GM23338 (cell line): ENCODE data around the gene NPPC. TPM values are rescaled to one million over a fixed set of nuclear protein-coding genes. Genes with fewer than 3 reads are reported as not detected.

Experiments used
- ATAC-seq: fragments of 200-7000 bp; cut with Tn5 transposase; 3 replicates; pipeline ENCODE4 v1.9.1; 2020
- DNase-seq: peaks from one replicate; pipeline ENCODE4 v3.0.0-alpha.2; 2015; ENCODE audit warnings: low spot score
- H2AFZ ChIP-seq: fragments of 200-600 bp; sonication (generic); 2 replicates; pipeline ENCODE4 v1.8.0; 2016; ENCODE audit warnings: antibody characterized with exemption, mild to moderate bottlenecking, moderate library complexity
- H3F3A ChIP-seq: fragments of 200-600 bp; sonication (generic); replicated peaks from 2 replicates; pipeline ENCODE4 v1.8.0; 2017; ENCODE audit warnings: antibody characterized with exemption, mixed run types, low read depth
- H3K27ac ChIP-seq: fragments of 200-600 bp; sonication (generic); 2 replicates; pipeline ENCODE4 v1.6.1; 2016; ENCODE audit warnings: low read depth
- H3K27me3 ChIP-seq: fragments of 200-600 bp; sonication (generic); 2 replicates; pipeline ENCODE4 v1.8.0; 2016; ENCODE audit warnings: mild to moderate bottlenecking, mixed run types, moderate library complexity; ENCODE audit not compliant: insufficient read depth
- H3K36me3 ChIP-seq: fragments of 200-600 bp; sonication (generic); 2 replicates; pipeline ENCODE4 v1.8.0; 2016; ENCODE audit warnings: mild to moderate bottlenecking; ENCODE audit not compliant: insufficient read depth
- H3K4me1 ChIP-seq: fragments of 200-600 bp; sonication (generic); 2 replicates; pipeline ENCODE4 v1.8.0; 2016; ENCODE audit warnings: mild to moderate bottlenecking, moderate library complexity; ENCODE audit not compliant: insufficient read depth
- H3K4me2 ChIP-seq: fragments of 200-600 bp; sonication (generic); 2 replicates; pipeline ENCODE4 v1.7.1; 2017; ENCODE audit warnings: mixed run types
- H3K4me3 ChIP-seq: fragments of 200-600 bp; sonication (generic); 2 replicates; pipeline ENCODE4 v1.6.1; 2016; ENCODE audit warnings: mixed run types
- H3K79me2 ChIP-seq: fragments of 200-600 bp; sonication (generic); replicated peaks from 2 replicates; pipeline ENCODE4 v1.8.0; 2017; ENCODE audit warnings: mild to moderate bottlenecking; ENCODE audit not compliant: insufficient read depth
- H3K9me2 ChIP-seq: fragments of 200-600 bp; sonication (generic); 2 replicates; pipeline ENCODE4 v1.8.0; 2017; ENCODE audit not compliant: insufficient read depth
- H4K20me1 ChIP-seq: fragments of 200-600 bp; sonication (generic); replicated peaks from 2 replicates; pipeline ENCODE4 v1.8.0; 2017; ENCODE audit warnings: mild to moderate bottlenecking; ENCODE audit not compliant: insufficient read depth
- H3K27ac Mint-ChIP-seq: 2 replicates; pipeline ENCODE4 v1.8.0; 2020; ENCODE audit warnings: inconsistent platforms, mild to moderate bottlenecking, moderate library complexity, mixed read lengths
- H3K27me3 Mint-ChIP-seq: 3 replicates; pipeline ENCODE4 v1.8.0; 2022; ENCODE audit warnings: low read depth, mild to moderate bottlenecking, moderate library complexity, mixed read lengths, inconsistent platforms; ENCODE audit not compliant: insufficient read depth, poor library complexity
- H3K36me3 Mint-ChIP-seq: 3 replicates; pipeline ENCODE4 v1.8.0; 2021; ENCODE audit warnings: low read depth, mild to moderate bottlenecking, inconsistent platforms, moderate library complexity, mixed read lengths
- H3K4me1 Mint-ChIP-seq: 3 replicates; pipeline ENCODE4 v1.8.0; 2020; ENCODE audit warnings: mild to moderate bottlenecking, inconsistent platforms, mixed read lengths
- H3K4me3 Mint-ChIP-seq: 3 replicates; pipeline ENCODE4 v1.8.0; 2021; ENCODE audit warnings: moderate library complexity, mild to moderate bottlenecking, inconsistent platforms, mixed read lengths
- H3K9me3 Mint-ChIP-seq: 3 replicates; pipeline ENCODE4 v1.8.0; 2020; ENCODE audit warnings: moderate library complexity, mild to moderate bottlenecking, inconsistent platforms, mixed read lengths
- CREB1 ChIP-seq: fragments of 250-450 bp; sonication (Bioruptor Pico); IDR thresholded peaks from 2 replicates; pipeline ENCODE4 v1.5.0; 2020; ENCODE audit warnings: low read depth, mild to moderate bottlenecking, moderate library complexity
- EZH2 ChIP-seq: fragments of 200-600 bp; sonication (generic); IDR thresholded peaks from one replicate; pipeline ENCODE4 v1.8.0; 2017; ENCODE audit warnings: antibody characterized with exemption, mild to moderate bottlenecking, low read depth; ENCODE audit not compliant: unreplicated experiment
- EZH2phosphoT487 ChIP-seq: fragments of 200-600 bp; sonication (generic); IDR thresholded peaks from one replicate; pipeline ENCODE4 v1.8.1; 2018; ENCODE audit warnings: antibody characterized with exemption; ENCODE audit not compliant: unreplicated experiment
- JUNB ChIP-seq: IDR thresholded peaks from one replicate; pipeline ENCODE4 v1.6.1; 2016; ENCODE audit warnings: antibody characterized with exemption; ENCODE audit not compliant: unreplicated experiment
- NANOG ChIP-seq: IDR thresholded peaks from 2 replicates; pipeline ENCODE4 v1.6.1; 2016; ENCODE audit warnings: antibody characterized with exemption, borderline replicate concordance
- POLR2AphosphoS5 ChIP-seq: IDR thresholded peaks from 2 replicates; pipeline ENCODE4 v1.6.1; 2016; ENCODE audit warnings: antibody characterized with exemption, low read depth
- STAT1 ChIP-seq: IDR thresholded peaks from one replicate; pipeline ENCODE4 v1.6.1; 2016; ENCODE audit warnings: antibody characterized with exemption; ENCODE audit not compliant: unreplicated experiment
- ZNF331 ChIP-seq: fragments of 250-450 bp; sonication (Bioruptor Pico); IDR thresholded peaks from 2 replicates; pipeline ENCODE4 v1.5.0; 2020; ENCODE audit warnings: low read depth, mild to moderate bottlenecking, moderate library complexity
- polyA plus RNA-seq: library from polyadenylated mRNA; unstranded; fragments of >200 nt; fragmentation: Nextera tagmentation; extraction: Ambion mirVana; gene quantifications from 2 replicates; pipeline ENCODE4 v1.2.1, GENCODE V29; 2016
- total RNA-seq: library from RNA; depleted of rRNA; stranded (reverse); fragments of >200 nt; shearing (Covaris generic); gene quantifications from 2 replicates; pipeline ENCODE4 v1.2.3, GENCODE V29; 2014
- TF ChIP-seq, protein P1 (sequence below): IDR thresholded peaks from 2 replicates; pipeline ENCODE4 v1.6.1; 2016; ENCODE audit warnings: antibody characterized with exemption
- TF ChIP-seq, protein P2 (sequence below), 2 experiments: fragments of 200-600 bp in 1 of 2; sonication (generic) in 1 of 2; conservative IDR thresholded peaks; 2 replicates each; pipeline versions ENCODE4 v1.5.1 to v1.6.1; 2016 to 2017; ENCODE audit warnings: antibody characterized with exemption in 2 of 2, low read depth in 2 of 2, mild to moderate bottlenecking in 2 of 2, moderate library complexity in 1 of 2
- TF ChIP-seq, protein P3 (sequence below): IDR thresholded peaks from one replicate; pipeline ENCODE4 v1.6.1; 2018; ENCODE audit warnings: antibody characterized with exemption; ENCODE audit not compliant: unreplicated experiment

Gene NPPC
- total and polyA plus RNA-seq, 2 experiments from 2014 or later: 2.2 to 6.3 TPM

DNA sequence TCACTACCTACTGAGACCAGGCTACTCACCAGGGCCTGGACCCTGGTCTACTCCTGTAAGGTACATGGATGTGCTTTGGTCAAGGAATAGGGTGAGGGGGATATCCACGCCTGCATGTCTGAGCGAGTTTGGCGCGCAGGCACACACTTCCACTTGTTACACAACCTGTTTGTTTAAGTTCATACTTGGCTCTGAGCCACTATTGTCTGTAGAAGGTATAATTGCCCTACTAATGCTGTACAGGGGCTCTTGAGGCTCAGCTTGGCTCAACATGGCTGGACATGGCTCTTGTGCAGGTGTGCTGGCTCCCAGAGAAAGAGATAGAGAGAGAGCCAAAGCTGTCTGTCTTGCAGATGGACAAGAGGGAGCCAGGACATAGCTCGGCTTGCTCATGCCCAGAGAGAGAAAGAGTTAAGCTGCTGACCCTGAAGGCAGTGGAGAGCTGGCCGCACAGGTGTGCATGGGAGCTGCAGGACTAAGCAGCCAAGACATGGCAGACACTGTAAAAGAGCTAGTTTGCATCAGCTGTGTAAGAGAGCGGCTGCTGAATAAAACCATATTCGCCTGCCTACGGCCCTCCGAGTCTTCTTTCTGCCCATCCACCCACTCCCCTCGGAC is 35.2 kb downstream of the NPPC start (continued):
- TF ChIP-seq, protein P1, sequence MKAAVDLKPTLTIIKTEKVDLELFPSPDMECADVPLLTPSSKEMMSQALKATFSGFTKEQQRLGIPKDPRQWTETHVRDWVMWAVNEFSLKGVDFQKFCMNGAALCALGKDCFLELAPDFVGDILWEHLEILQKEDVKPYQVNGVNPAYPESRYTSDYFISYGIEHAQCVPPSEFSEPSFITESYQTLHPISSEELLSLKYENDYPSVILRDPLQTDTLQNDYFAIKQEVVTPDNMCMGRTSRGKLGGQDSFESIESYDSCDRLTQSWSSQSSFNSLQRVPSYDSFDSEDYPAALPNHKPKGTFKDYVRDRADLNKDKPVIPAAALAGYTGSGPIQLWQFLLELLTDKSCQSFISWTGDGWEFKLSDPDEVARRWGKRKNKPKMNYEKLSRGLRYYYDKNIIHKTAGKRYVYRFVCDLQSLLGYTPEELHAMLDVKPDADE: no peak
- TF ChIP-seq EZH2 (no peak), ZNF331 (CRISPR knock-in tag) (no peak), EZH2phosphoT487 (no peak), NANOG (no peak)

DNA sequence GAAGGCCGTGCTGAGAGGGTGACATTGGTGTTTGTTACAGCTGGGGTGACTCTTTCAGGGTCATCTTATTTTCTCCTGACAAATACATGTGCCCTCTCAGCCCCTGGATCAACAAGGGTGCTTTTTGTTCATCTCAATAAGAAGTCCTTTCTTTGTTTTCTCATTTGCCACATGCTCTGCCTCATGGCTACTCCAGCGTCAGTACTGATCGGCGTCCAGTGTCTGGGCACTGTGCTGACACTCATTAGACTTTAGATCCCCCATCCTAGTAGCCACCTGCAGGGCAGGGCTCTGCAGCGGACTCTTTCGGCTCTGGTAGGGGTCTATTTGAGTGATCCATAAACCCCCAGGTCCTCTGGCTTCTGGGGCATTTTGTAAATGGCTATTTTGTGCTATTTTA is 38.4 kb downstream of the NPPC start:
- Mint-ChIP-seq H3K9me3 (peaks cover 14% of the 10 kb centered on the region; the same call in 2 of the 3 replicates), H3K27me3 (peaks cover 4% of the 10 kb centered on the region), H3K27ac (no peak overlapping the region), H3K4me1 (peaks cover 6% of the 10 kb centered on the region), H3K36me3 (peaks cover 4% of the 10 kb centered on the region; the same call in 1 of the 3 replicates), H3K4me3 (no peak overlapping the region)
- H3K9me2 ChIP-seq: no peaks in the 10 kb centered on the region
- no peaks in the 10 kb centered on the region for H4K20me1 ChIP-seq
- H3K27ac ChIP-seq: no peak overlapping the region
- DNase-seq: no peak
- no peak for ATAC-seq
- no peaks in the 10 kb centered on the region for H3F3A ChIP-seq
- H3K79me2 ChIP-seq: no peaks in the 10 kb centered on the region
- H3K4me2 ChIP-seq: no peak overlapping the region
- H2AFZ ChIP-seq: no peak overlapping the region
- H3K4me3 ChIP-seq: no peak overlapping the region
- H3K36me3 ChIP-seq: no peaks in the 10 kb centered on the region
- peaks cover 8% of the 10 kb centered on the region; the same call in 1 of the 2 replicates for H3K4me1 ChIP-seq
- H3K27me3 ChIP-seq: no peaks in the 10 kb centered on the region
- TF ChIP-seq EZH2: no peak
- TF ChIP-seq CREB1 (CRISPR knock-in tag): no peak
- no peak for TF ChIP-seq JUNB
- TF ChIP-seq STAT1: no peak
- no peak for TF ChIP-seq ZNF331 (CRISPR knock-in tag)
- TF ChIP-seq, protein P2, sequence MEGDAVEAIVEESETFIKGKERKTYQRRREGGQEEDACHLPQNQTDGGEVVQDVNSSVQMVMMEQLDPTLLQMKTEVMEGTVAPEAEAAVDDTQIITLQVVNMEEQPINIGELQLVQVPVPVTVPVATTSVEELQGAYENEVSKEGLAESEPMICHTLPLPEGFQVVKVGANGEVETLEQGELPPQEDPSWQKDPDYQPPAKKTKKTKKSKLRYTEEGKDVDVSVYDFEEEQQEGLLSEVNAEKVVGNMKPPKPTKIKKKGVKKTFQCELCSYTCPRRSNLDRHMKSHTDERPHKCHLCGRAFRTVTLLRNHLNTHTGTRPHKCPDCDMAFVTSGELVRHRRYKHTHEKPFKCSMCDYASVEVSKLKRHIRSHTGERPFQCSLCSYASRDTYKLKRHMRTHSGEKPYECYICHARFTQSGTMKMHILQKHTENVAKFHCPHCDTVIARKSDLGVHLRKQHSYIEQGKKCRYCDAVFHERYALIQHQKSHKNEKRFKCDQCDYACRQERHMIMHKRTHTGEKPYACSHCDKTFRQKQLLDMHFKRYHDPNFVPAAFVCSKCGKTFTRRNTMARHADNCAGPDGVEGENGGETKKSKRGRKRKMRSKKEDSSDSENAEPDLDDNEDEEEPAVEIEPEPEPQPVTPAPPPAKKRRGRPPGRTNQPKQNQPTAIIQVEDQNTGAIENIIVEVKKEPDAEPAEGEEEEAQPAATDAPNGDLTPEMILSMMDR (conservative IDR thresholded peaks at IDR 0.05; ENCODE audit: low read depth in 2 of 2): no peak
- no peak for TF ChIP-seq POLR2AphosphoS5
- TF ChIP-seq, protein P1: no peak
- TF ChIP-seq, protein P3, sequence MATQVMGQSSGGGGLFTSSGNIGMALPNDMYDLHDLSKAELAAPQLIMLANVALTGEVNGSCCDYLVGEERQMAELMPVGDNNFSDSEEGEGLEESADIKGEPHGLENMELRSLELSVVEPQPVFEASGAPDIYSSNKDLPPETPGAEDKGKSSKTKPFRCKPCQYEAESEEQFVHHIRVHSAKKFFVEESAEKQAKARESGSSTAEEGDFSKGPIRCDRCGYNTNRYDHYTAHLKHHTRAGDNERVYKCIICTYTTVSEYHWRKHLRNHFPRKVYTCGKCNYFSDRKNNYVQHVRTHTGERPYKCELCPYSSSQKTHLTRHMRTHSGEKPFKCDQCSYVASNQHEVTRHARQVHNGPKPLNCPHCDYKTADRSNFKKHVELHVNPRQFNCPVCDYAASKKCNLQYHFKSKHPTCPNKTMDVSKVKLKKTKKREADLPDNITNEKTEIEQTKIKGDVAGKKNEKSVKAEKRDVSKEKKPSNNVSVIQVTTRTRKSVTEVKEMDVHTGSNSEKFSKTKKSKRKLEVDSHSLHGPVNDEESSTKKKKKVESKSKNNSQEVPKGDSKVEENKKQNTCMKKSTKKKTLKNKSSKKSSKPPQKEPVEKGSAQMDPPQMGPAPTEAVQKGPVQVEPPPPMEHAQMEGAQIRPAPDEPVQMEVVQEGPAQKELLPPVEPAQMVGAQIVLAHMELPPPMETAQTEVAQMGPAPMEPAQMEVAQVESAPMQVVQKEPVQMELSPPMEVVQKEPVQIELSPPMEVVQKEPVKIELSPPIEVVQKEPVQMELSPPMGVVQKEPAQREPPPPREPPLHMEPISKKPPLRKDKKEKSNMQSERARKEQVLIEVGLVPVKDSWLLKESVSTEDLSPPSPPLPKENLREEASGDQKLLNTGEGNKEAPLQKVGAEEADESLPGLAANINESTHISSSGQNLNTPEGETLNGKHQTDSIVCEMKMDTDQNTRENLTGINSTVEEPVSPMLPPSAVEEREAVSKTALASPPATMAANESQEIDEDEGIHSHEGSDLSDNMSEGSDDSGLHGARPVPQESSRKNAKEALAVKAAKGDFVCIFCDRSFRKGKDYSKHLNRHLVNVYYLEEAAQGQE: no peak
